Astrocyte (in vitro differentiated cells and primary cell): ENCODE data around the gene TLCD5. TPM values are rescaled to one million over a fixed set of nuclear protein-coding genes. Genes with fewer than 3 reads are reported as not detected.

Experiments used
- DNase-seq: peaks from one replicate; pipeline ENCODE4 v3.0.0-alpha.2; 2010; ENCODE audit warnings: low read depth
- FAIRE-seq: peaks from 2 replicates; lab custom pipeline; 2011; peaks lifted over from hg19 to GRCh38; lab: Jason Lieb, UNC
- H2AFZ ChIP-seq: 2 replicates; pipeline ENCODE4 v1.6.0; 2012; ENCODE audit warnings: low read depth, low read length, inconsistent platforms
- H3K27ac ChIP-seq: 2 replicates; pipeline ENCODE4 v1.5.1; 2011; ENCODE audit warnings: low read depth, low read length, inconsistent platforms
- H3K27me3 ChIP-seq: 2 replicates; pipeline ENCODE4 v1.6.0; 2011; ENCODE audit warnings: low read length, inconsistent platforms; ENCODE audit not compliant: insufficient read depth
- H3K36me3 ChIP-seq: 2 replicates; pipeline ENCODE4 v1.5.1; 2011; ENCODE audit warnings: low read length, inconsistent platforms; ENCODE audit not compliant: insufficient read depth
- H3K4me1 ChIP-seq: 2 replicates; pipeline ENCODE4 v1.5.1; 2011; ENCODE audit warnings: low read length, inconsistent platforms; ENCODE audit not compliant: insufficient read depth
- H3K4me2 ChIP-seq: 2 replicates; pipeline ENCODE4 v1.6.0; 2012; ENCODE audit warnings: low read length, inconsistent platforms
- H3K4me3 ChIP-seq: 2 replicates; pipeline ENCODE4 v1.5.1; 2011; ENCODE audit warnings: low read depth, mild to moderate bottlenecking, low read length, inconsistent platforms; ENCODE audit not compliant: insufficient read depth
- H3K79me2 ChIP-seq: 2 replicates; pipeline ENCODE4 v1.6.0; 2012; ENCODE audit warnings: mild to moderate bottlenecking, low read length, inconsistent platforms; ENCODE audit not compliant: insufficient read depth
- H3K9ac ChIP-seq: 2 replicates; pipeline ENCODE4 v1.6.0; 2012; ENCODE audit warnings: mild to moderate bottlenecking, low read length, inconsistent platforms
- H3K9me3 ChIP-seq: 2 replicates; pipeline ENCODE4 v1.5.1; 2012; ENCODE audit warnings: low read depth, mild to moderate bottlenecking, low read length, inconsistent platforms; ENCODE audit not compliant: insufficient read depth
- H4K20me1 ChIP-seq: 2 replicates; pipeline ENCODE4 v1.6.0; 2012; ENCODE audit warnings: low read length, inconsistent platforms; ENCODE audit not compliant: insufficient read depth
- H3K27ac Mint-ChIP-seq: one replicate; pipeline ENCODE4 v1.8.0; 2021; ENCODE audit warnings: mild to moderate bottlenecking, mixed read lengths; ENCODE audit not compliant: unreplicated experiment
- H3K27me3 Mint-ChIP-seq: one replicate; pipeline ENCODE4 v1.8.0; 2021; ENCODE audit warnings: low read depth, mixed read lengths; ENCODE audit not compliant: unreplicated experiment
- H3K36me3 Mint-ChIP-seq: one replicate; pipeline ENCODE4 v1.8.0; 2021; ENCODE audit warnings: low read depth, mixed read lengths; ENCODE audit not compliant: unreplicated experiment
- H3K4me1 Mint-ChIP-seq: one replicate; pipeline ENCODE4 v1.8.0; 2021; ENCODE audit warnings: low read depth, mixed read lengths; ENCODE audit not compliant: unreplicated experiment
- H3K4me3 Mint-ChIP-seq: one replicate; pipeline ENCODE4 v1.8.0; 2021; ENCODE audit warnings: mild to moderate bottlenecking, moderate library complexity, mixed read lengths; ENCODE audit not compliant: unreplicated experiment
- H3K9me3 Mint-ChIP-seq: one replicate; pipeline ENCODE4 v1.8.0; 2021; ENCODE audit warnings: mild to moderate bottlenecking, mixed read lengths; ENCODE audit not compliant: unreplicated experiment
- CTCF ChIP-seq: IDR thresholded peaks from 2 replicates; pipeline ENCODE4 v1.5.1; 2011; ENCODE audit warnings: low read depth, mild to moderate bottlenecking, inconsistent platforms, low read length, moderate library complexity; ENCODE audit not compliant: insufficient read depth
- EZH2 ChIP-seq: IDR thresholded peaks from 2 replicates; pipeline ENCODE4 v1.6.1; 2012; ENCODE audit warnings: mild to moderate bottlenecking, low read length, inconsistent platforms; ENCODE audit not compliant: insufficient read depth
- total RNA-seq: library from RNA; stranded (reverse); gene quantifications from 2 replicates; pipeline ENCODE4 v1.2.1, GENCODE V29; 2021

TLCD5 gene
- total RNA-seq, 1 donor from 2014 or later: 9.5 TPM

GRCh38 chr11:120326845-120327281 is 1.8 kb downstream of the TLCD5 start:
- no peak overlapping the region for H2AFZ ChIP-seq
- H3K4me3 Mint-ChIP-seq: peak overlapping the region; percentile 92
- H3K4me2 ChIP-seq: peak overlapping the region; percentile 87
- H3K9me3 ChIP-seq: no peaks in the 10 kb centered on the region
- DNase-seq (peak; percentile 54), FAIRE-seq (no peak)
- H3K9ac ChIP-seq: peak overlapping the region; percentile 92
- TF ChIP-seq CTCF (no peak), EZH2 (no peak)
- H3K36me3 ChIP-seq: peaks cover 9% of the 10 kb centered on the region
- peak overlapping the region; percentile 70 for H3K4me3 ChIP-seq
- H3K27me3 ChIP-seq: no peaks in the 10 kb centered on the region
- H3K36me3 Mint-ChIP-seq: peaks cover 4% of the 10 kb centered on the region
- peaks cover 35% of the 10 kb centered on the region for H3K4me1 Mint-ChIP-seq
- peaks cover 43% of the 10 kb centered on the region for H3K4me1 ChIP-seq
- H3K27me3 Mint-ChIP-seq: peaks cover 5% of the 10 kb centered on the region
- no peaks in the 10 kb centered on the region for H4K20me1 ChIP-seq
- peaks cover 36% of the 10 kb centered on the region for H3K79me2 ChIP-seq
- peak overlapping the region; percentile 83 for H3K27ac ChIP-seq
- no peaks in the 10 kb centered on the region for H3K9me3 Mint-ChIP-seq
- H3K27ac Mint-ChIP-seq: peak overlapping the region; percentile 63

GRCh38 chr11:120327311-120327710 is 2.2 kb downstream of the TLCD5 start:
- Histone ChIP-seq H3K9ac (peak overlapping the region; percentile 92), H4K20me1 (no peaks in the 10 kb centered on the region), H3K4me2 (peak overlapping the region; percentile 87), H3K79me2 (peaks cover 36% of the 10 kb centered on the region), H3K36me3 (peaks cover 9% of the 10 kb centered on the region), H3K4me3 (no peak overlapping the region), H2AFZ (no peak overlapping the region), H3K27ac (peak overlapping the region; percentile 83), H3K9me3 (no peaks in the 10 kb centered on the region), H3K27me3 (no peaks in the 10 kb centered on the region), H3K4me1 (peaks cover 48% of the 10 kb centered on the region)
- TF ChIP-seq EZH2 (no peak), CTCF (no peak)
- Mint-ChIP-seq H3K4me3 (peak overlapping the region; percentile 15), H3K9me3 (no peaks in the 10 kb centered on the region), H3K4me1 (peaks cover 38% of the 10 kb centered on the region), H3K36me3 (peaks cover 4% of the 10 kb centered on the region), H3K27ac (no peak overlapping the region), H3K27me3 (peaks cover 5% of the 10 kb centered on the region)
- FAIRE-seq: no peak
- DNase-seq: no peak

GRCh38 chr11:120329556-120329955 is 4.5 kb downstream of the TLCD5 start:
- Histone ChIP-seq H3K4me2 (peak overlapping the region; percentile 51), H4K20me1 (no peaks in the 10 kb centered on the region), H3K79me2 (peaks cover 36% of the 10 kb centered on the region), H3K27me3 (no peaks in the 10 kb centered on the region), H3K4me3 (no peak overlapping the region), H3K36me3 (peaks cover 9% of the 10 kb centered on the region), H3K9ac (no peak overlapping the region), H3K27ac (peak overlapping the region; percentile 82), H3K9me3 (no peaks in the 10 kb centered on the region), H2AFZ (no peak overlapping the region), H3K4me1 (peaks cover 56% of the 10 kb centered on the region)
- H3K27me3 Mint-ChIP-seq: no peaks in the 10 kb centered on the region
- peaks cover 50% of the 10 kb centered on the region for H3K4me1 Mint-ChIP-seq
- no peak overlapping the region for H3K27ac Mint-ChIP-seq
- H3K36me3 Mint-ChIP-seq: peaks cover 4% of the 10 kb centered on the region
- H3K4me3 Mint-ChIP-seq: no peak overlapping the region
- TF ChIP-seq EZH2 (no peak), CTCF (no peak)
- no peaks in the 10 kb centered on the region for H3K9me3 Mint-ChIP-seq
- FAIRE-seq (no peak), DNase-seq (peak; percentile 45)
